HCT116 (cell line): ENCODE data around the gene CWC15.

ENCODE experiments used
- CEBPB ChIP-seq: IDR thresholded peaks from 2 replicates; pipeline ENCODE4 v1.6.1; 2012; ENCODE audit warnings: low read depth
- CTCF ChIP-seq, 3 experiments: fragments of 200-600 bp in 1 of 3; sonication (generic) in 1 of 3; IDR thresholded peaks in 2 of 3; conservative IDR thresholded peaks in 1 of 3; 2 replicates each; pipeline ENCODE4 v1.5.1; 2012 to 2017; ENCODE audit warnings: low read depth in 2 of 3, low read length in 2 of 3, antibody characterized with exemption in 1 of 3, borderline replicate concordance in 1 of 3, control low read depth in 1 of 3, mild to moderate bottlenecking in 1 of 3, mixed read lengths in 1 of 3, mixed run types in 1 of 3, moderate library complexity in 1 of 3; ENCODE audit not compliant: insufficient read depth in 1 of 3
- EZH2 ChIP-seq: fragments of 200-600 bp; sonication (generic); IDR thresholded peaks from 2 replicates; pipeline ENCODE4 v1.6.1; 2017; ENCODE audit warnings: antibody characterized with exemption, mixed run types
- POLR2A ChIP-seq: IDR thresholded peaks from 2 replicates; pipeline ENCODE4 v1.7.0; 2011; ENCODE audit warnings: borderline replicate concordance; ENCODE audit not compliant: insufficient read depth, insufficient read length; ENCODE audit errors: extremely low read depth
- POLR2AphosphoS5 ChIP-seq: IDR thresholded peaks from 2 replicates; pipeline ENCODE4 v1.6.1; 2011; ENCODE audit warnings: mild to moderate bottlenecking, low read depth, low read length, moderate library complexity
- SRF ChIP-seq: IDR thresholded peaks from 2 replicates; pipeline ENCODE4 v1.6.1; 2012; ENCODE audit warnings: low read depth
- ZNF274 ChIP-seq: fragments of 200-500 bp; sonication (Bioruptor generic); IDR thresholded peaks from 2 replicates; pipeline ENCODE4 v1.6.1; 2014; ENCODE audit warnings: mild to moderate bottlenecking, low read depth, low read length, inconsistent platforms
- TF ChIP-seq, protein P1 (sequence below): IDR thresholded peaks from 2 replicates; pipeline ENCODE4 v1.6.1; 2012; ENCODE audit warnings: low read depth

DNA sequence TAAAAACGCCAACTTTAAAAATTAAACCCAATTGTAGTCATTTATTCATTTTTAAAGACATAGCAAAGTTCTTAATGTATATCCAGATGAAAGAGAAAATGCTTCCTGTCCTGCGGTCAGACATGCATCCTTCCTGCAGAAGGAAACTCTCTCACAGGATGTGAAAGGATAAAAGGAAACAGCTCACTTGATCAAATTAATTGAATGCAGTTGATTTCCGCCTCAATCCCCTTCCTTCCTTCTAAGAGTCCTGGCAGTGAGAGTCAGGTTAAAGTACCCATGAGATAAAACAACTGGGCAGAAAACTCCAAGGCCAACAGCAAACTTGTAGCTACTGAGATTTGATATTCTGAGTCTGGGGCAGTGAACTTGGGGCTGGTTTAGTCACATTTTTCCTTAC is 38.5 kb downstream of the CWC15 start:
- TF ChIP-seq, protein P1, sequence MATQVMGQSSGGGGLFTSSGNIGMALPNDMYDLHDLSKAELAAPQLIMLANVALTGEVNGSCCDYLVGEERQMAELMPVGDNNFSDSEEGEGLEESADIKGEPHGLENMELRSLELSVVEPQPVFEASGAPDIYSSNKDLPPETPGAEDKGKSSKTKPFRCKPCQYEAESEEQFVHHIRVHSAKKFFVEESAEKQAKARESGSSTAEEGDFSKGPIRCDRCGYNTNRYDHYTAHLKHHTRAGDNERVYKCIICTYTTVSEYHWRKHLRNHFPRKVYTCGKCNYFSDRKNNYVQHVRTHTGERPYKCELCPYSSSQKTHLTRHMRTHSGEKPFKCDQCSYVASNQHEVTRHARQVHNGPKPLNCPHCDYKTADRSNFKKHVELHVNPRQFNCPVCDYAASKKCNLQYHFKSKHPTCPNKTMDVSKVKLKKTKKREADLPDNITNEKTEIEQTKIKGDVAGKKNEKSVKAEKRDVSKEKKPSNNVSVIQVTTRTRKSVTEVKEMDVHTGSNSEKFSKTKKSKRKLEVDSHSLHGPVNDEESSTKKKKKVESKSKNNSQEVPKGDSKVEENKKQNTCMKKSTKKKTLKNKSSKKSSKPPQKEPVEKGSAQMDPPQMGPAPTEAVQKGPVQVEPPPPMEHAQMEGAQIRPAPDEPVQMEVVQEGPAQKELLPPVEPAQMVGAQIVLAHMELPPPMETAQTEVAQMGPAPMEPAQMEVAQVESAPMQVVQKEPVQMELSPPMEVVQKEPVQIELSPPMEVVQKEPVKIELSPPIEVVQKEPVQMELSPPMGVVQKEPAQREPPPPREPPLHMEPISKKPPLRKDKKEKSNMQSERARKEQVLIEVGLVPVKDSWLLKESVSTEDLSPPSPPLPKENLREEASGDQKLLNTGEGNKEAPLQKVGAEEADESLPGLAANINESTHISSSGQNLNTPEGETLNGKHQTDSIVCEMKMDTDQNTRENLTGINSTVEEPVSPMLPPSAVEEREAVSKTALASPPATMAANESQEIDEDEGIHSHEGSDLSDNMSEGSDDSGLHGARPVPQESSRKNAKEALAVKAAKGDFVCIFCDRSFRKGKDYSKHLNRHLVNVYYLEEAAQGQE = no peak
- no peak for TF ChIP-seq ZNF274
- no peak for TF ChIP-seq EZH2
- no peak for TF ChIP-seq CEBPB
- TF ChIP-seq CTCF (IDR thresholded peaks at IDR 0.05 in 2 of 3, conservative IDR thresholded peaks at IDR 0.05 in 1 of 3; ENCODE audit: borderline replicate concordance in 1 of 3, insufficient read depth in 1 of 3, low read depth in 2 of 3, low read length in 2 of 3) = no peak
- no peak for TF ChIP-seq POLR2A
- no peak for TF ChIP-seq POLR2AphosphoS5
- no peak for TF ChIP-seq SRF
